Globus pallidus (tissue), 1 donor: ENCODE results near the gene HES5.

Experiments
- DNase-seq: peaks from one replicate; pipeline ENCODE4 v3.0.0-alpha.2; 2015; ENCODE audit warnings: low spot score

Gene HES5

DNA sequence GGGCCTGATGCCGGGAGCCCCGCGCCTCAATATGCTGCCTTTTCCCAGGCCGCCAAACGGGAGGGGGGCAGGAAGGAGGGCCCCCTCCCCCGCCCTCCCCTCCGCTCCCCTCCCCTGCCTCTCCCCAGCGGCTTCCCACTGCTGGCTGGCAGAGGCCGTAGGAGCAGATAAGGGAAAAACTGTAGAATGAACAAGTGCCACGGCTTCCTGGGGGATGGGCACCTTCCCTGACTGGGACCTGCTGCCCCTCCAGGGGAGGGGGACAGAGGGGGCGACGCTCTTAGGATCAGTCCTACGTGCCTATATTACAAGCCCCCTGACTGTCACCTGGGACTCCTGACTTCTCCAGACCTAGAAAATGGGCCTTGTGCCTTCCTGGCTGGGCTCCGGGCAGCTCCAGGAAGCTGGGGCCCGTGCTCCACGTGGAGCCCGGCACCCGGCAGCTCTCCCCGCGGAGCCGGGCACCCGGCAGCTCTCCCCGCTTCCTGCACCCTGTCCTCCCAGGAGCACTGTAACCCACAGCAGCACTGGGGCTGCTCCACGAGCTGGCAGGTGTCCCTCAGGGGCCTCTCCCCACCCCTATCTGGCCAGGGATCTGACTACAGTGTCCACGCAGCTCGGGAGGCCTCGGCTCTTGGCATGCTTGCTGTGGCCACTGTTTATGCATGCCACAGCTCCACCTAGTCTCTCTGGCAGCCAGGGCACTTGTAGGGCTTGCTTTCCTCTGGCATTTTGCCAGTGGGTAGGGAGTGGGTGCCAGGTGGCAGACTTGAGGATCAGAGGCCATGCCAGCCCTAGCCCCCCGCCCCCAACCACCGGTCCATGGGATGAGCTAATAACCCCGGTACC, 674 bp upstream of the HES5 start:
- no peak for DNase-seq

DNA sequence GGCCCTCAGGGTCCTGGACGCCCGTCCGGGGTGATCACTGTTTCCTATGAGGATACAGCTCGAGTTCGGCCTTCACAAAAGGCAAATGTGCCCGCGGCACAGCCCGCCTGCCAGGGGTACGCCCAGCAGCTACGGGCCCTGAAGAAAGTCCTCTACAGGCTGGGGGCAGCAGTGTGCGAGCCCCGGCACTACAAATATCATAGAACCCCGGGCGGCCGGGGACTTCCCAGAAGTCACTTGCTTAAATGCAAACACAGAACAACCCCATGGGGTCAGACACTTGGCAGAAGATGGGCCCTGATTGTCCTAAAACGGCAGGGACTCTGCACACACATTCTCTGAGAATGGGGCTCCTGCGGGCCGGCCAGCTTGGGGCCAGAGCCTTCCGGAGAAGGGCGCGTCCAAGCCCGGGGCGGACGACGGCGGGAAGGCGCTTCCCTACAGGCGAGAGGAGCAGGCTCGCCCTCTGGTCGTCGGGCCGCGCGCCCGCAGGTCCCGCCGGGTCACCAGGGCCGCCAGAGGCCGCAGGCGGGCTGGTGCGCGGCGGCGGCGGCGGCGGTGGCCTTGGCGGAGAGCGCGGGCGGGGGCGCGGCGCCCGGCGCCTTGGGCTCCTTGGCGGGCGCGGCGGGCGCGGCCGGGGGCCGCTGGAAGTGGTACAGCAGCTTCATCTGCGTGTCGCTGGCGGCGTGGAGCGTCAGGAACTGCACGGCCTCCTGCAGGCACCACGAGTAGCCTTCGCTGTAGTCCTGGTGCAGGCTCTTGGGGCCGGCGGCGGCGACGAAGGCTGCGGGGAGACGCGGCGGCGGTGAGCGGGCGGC, 888 bp downstream of the HES5 start:
- DNase-seq = no peak

DNA sequence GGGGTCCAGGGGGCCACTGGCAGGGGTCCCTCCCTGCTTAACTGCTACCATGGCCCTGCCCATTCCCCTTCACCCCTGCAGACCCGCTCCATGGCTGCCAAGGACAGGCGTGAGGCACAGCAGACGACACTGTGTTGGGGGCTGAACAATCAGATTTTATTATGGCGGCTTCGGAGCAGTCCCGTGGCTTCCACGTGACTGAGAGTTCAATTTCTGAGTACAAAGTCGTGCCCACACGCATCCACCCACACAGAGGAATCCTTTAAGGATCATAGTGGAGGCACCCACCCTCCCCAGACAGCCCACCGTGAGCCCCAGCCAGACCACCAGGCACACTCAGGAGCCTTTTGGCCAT, 1.5 kb downstream of the HES5 start:
- DNase-seq = no peak

DNA sequence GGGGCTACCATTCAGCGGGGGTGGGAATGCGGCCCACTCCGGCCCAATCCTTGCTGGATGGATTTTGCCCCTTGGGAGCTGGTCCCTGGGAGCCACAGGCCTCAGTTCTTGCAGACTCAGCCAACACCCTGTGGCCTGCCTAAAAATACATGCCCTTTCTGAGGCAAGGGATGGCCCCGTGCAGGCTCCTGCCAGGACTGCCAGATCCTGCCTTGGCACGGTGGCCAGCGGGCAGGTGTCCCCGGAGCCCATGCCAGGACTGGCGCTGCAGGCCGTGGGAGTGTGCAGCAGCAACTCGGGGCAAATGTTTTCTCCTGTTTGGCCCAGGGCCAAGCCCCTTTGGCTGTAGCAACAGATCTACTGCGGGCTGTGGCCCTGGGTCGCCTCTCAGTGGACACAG, 2.0 kb downstream of the HES5 start:
- no peak for DNase-seq

DNA sequence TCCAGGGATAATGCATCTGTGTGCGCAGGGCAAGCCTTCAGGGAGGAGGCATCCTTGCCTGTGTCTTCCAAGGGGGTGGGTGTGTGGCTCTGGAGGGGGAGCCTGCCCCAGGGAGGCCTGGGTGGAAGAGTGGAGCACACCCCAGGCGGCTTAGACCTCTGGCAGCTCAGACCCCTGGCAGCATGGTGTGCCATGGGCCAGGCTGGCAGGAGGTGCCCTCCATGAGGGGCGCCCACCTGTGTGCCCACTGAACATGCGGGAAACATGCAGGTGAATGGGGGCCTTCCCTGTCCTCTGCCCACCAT, 2.6 kb downstream of the HES5 start:
- DNase-seq = no peak

DNA sequence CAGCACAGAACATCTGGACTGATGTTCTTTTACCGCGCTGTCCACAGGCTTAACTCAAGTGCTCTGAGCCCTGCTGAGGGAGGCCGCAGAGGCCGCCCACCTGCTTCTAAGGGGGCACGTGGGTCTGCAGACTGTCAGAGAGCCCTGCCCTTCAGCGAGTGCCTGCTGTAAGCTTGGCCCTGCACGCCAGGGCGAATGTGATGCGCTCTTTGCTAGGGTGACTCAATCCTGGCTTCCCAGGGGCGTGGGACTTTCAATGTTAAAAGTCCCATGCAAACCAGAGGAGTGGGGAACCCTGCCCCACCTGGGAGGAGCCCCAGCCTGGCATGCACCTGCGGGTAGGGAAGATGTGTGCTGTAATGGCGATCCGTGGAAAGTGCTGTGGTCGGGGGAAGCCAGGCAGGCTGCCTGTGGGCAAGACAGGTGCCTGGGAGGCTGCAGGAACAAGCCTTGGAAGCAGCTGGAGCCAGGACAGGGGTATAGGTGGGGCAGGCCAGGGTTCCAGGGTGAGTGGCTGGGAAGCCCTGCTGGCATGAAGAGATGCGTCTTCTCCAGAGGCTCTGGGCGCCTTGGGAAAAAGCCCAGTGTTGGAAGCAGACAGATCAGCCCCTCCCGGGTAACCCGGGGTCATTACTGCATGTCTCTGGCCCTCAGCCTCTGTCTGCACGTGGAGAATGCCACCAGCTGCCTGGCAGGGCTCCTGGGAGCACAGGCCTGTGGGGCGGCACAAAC, 3.1 kb downstream of the HES5 start:
- DNase-seq = peak; percentile 80

DNA sequence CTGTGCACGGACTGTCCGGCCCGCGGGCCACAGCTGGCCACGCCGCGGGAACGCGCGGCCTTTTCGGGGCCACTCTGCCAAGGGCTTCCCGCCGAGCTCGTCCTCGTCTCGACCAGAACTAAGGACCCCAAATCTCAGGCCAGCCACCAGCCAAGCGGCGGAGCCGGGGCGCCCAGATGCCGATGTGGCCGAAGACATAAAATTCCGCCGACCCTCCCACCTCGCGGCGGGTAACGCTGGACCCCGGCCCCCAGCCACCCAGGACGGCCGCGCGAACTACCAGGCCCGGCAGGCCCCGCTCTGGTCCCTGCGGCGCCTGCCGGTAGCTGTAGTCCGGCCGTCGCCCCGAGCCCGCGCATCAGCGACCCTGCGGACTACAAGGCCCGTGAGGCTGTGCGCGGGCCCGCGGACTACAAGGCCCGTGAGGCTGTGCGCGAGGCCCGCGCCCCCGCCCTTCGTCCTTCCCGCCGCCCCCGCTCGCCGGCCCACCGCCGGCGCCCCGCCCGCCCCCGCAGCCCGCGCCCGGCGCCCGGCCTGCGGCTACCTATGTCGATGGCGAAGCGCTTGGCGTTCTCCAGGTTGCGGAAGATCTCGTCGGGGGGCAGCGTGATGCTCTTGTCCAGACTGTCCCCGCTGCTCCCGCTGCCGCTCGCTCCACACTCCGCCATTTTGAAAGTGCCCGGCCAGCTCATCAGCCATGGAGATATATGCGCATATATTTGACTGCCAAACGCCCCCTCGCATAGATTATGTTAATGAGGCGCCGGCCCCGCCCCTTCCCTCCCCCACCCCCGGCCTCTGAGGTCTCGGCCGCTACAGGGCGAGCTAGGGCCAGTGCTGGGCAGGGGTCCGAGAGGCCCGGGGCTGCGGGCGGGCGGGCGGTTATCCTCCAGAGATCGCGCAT, 3.9 kb downstream of the HES5 start, which contains the start of gene PANK4:
PANK4 (minus strand) TSS at position 677 of the 904 bp plus-strand sequence; CDS start at position 668, 9 bp downstream.
- DNase-seq = peak; percentile 94

DNA sequence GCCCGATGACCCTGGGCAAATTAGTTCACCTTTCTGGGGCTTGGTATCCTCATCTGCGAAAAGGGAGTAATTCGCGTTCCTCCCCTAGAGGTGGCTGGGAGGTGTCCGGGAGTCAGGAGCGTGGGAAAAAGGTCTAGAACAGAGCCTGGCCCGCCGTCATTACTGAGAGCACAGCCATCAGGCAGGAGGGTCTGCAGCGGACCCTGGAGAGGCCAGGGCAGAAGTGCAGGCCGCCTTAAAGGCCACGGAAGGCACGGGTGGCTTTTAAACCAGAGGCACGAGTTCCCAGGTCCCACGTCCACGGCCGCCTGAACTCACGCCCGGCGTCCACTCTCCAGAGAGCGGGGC, 4.5 kb downstream of the HES5 start:
- DNase-seq = no peak

DNA sequence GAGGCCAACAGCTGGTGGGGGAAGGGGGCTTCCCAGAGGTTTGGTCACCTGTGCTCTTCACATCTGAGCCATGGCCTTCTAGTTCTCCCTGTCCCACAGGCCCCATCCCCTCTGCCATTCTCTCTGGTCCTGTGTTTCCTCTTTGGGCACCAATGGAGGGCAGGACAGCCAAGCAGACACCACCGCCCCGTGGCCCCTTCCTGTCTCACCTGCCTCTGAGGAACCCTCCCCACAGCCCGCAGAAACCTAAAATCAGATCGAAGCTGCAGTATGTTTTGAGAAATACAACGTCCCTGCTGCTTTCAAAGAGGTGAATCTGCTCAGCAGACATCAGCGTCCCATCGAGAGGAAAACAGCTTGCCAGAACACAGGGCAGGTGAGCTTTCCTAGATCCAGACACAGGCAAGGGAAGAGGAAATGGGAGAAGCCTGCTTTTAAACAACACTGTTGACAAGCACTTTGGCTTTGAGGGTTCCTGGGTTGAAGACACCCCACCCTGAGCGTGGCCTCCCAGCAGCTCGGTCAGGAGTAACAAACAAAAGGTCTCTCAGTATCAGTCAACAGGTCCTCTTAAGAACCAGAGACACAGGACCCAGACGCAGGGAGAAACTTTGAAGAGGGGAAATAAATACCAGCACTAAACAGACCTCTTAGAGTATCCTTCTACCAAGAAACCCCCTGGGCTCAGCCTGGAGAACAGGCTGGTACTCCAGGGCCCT, 6.0 kb downstream of the HES5 start:
- no peak for DNase-seq

DNA sequence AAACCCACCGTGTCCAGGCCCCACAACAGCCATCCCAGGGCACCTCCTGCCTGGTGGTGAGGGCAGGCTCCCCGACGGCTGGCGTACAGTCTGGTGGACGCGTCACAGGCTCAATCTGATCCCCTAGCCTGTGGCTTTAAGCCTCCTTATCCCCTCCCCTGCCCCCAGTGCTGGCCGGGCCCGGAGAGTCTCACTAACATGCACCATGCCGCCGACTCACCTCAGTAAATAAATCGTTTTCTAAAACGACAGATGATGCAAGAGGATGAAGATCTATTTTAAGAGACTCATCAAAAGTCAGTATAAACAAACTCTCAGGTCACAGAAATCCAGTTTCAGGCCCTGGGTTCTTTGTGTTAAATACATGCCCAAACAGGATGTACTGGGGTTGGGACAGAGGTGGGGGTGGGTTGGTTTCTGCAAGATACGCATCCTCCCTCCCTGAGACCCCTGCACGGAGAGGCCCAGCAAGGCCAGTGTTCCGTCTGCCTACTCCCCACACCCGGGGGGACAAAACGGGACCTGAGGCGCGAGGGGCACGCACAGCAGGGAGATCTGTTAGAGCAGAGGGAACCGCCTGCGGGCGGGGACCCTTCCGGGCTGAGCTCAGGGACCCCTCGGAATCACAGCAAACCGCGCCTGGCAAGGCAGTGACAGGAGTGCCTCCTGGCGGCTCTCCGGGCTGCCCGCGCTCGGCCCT, 6.7 kb downstream of the HES5 start:
- DNase-seq = no peak

DNA sequence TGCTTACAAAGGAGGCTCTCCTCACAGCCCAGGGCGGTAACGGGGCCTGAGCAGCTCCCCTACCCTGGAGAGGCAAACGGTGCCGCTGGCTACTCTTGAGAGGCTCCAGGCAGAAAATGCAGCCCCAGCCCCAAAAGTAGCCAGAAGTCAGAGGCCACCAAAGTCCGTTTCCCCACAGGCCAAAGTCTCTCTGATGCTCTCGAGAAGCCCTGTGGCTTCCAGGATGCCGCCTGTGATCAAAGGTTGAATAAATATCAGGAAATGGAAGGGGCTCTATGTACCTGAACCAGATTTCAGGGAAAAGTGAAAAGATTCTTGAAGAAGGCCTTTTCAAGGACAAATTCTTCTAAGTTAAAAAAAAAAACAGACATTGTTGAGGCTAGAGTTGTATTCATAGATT, 7.8 kb downstream of the HES5 start:
- DNase-seq = no peak

DNA sequence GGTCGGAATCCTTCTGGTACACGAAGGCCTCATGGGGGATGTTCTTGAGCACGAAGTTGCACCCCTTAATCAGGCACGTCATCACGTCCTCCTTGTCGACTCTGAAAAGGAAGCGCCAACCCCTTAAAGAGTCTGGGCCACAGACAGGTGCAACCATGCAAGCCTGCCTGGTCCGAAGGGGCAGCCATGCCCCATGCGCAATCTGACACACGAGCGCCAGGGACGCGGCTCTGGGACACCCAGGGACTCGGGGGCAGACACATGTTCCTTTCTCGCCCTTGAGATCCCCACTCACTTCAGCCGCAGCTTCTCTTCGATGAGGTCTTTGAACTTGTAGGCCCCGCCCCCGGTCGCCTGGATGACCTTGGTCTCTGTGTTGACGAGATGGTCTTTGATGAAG, 9.3 kb downstream of the HES5 start:
- no peak for DNase-seq

DNA sequence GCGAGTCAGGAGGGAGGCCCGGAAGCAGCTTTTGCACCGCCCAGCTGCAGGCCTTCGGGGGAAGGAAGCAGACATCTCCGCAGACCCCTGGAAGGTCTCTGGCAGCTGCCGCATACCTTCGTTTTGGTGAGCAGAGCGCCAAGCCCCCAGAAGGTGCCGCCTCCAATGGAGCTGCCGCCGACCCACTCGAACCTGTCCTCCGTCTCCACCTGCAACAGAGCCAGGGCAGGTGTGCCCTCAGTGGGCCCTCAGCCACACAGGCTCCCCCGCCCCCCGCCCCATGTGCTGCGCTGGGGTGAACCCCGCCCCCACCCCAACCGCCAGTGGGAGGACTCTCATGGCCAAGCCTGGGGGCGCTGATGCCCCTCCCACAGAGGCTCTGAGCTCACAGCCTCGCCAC, 9.9 kb downstream of the HES5 start:
- DNase-seq = no peak

DNA sequence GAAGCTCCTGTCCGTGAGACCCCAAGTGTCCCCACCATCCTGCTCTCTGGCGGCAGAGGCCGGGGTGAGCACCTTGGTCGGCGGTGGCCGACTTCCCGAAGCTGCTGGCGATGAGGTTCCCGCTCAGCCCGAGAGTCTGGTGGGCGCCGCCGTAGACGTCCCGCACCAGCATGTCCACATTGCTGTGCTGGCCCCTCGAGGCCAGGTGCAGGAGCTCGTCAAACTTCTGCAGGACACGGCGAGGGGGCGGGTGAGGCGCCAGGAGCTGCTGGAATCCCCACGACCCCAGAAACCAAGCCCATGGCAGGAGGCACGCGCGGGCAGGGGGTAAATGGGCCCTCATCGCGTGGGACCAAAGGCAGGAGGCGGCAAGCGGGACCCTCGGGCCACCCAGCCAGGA, 10.3 kb downstream of the HES5 start:
- no peak for DNase-seq

DNA sequence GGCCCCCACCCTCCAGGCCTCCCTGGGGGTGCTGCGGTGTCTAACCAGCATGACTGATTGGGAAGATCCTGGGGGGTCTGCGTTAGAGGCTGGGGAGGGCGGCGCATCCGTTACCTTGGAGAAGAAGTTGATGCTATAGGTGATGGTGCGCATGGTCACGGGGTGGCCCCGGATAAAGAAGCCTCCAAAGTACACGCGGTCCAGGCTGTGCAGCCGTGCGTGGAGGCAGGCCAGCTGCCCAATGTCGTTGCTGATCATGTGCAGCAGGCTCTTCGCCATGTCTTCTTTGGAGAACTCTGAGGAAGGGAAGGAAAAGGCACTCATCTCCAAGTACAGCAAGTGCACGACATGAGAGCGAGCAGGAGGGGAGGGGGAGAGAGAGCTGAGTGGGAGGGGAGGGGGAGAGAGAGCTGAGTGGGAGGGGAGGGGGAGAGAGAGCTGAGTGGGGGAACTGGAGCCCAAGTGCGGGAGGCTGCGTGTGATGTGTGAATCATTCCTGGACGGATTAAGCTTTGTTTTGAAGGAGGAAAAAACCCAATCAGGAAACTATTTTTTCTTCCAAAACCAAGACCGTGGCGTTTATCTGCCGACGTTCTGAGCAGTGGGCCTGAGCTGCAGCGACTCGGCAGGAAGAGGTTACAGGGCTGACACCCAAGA, 10.9 kb downstream of the HES5 start:
- DNase-seq = no peak

DNA sequence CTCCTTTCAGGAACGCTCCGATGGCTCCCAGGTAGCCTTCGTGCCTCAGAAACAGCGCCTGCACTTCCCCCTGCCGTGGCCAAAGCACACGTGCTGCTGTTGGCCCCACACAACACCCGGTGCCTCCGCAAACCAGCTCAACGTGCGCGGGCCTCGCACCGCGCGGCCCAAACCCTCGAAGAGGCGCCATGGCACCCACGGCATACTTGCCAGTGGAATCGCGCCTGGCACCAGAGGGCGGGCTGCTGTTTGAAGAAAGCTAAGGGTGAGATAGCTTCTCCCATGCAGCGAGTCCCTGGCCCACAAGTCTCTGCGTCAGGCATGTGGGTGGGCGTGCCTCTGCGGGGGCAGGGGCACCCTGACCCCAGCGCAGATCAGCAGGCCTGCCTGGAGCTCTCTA, 11.5 kb downstream of the HES5 start:
- DNase-seq = no peak

DNA sequence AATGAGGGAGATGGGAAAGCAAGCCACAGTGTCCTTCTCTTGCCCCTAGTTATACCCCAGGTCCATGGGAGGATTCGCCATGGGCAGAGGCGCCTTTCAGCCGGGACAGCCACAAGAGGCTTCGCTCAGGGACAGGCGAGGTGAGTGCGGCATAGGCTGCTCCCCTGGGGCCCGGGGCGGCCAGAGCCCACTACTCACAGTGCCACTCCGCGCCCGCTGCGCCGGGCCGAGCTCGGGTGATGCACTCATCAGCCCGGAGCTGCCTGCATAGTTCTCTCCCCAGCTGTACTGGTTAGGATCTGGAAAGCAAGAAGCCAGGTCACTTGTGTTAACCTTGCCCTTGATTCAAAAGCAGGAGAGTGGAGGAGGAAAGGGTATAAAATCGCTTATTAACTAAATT, 12.1 kb downstream of the HES5 start:
- no peak for DNase-seq

DNA sequence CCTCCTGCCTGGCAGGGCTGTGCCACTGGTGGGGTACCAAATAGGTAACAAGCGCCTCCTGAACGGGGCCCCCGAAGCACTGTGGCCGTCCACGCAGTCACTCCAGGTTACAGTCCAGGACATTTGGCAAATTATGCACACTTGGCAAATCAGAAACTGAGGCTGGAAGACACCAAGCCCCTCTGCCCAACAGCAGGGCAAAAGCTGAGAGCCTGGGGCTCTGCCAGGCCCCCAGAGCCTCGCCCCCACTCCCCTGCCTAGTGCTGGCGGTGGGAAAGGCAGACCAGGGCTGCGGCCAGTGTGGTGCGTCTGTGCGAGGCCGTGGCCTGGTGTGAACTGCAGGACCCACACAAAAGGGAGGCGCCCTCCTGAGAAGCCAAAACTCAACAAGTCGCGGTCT, 13.1 kb downstream of the HES5 start:
- DNase-seq = no peak

DNA sequence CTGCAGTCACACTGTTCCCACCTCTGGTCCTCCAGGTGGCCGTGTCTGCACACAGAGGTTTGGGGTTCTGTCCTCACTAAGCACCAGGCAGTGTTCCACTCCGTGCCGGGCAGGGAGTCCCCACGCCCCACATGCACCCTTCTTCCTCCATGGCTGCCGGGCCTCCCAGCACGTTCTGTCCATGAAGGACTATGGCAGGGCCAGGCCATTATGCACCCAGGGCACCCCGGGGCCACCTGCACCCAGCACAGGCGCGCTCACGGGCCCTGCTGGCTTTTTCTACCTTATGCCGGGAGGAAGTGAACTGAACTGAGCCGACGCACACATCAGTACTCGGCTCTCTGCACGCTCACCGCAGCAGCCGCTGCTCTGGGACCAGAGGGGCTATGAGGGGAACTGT, 13.9 kb downstream of the HES5 start:
- DNase-seq = no peak

DNA sequence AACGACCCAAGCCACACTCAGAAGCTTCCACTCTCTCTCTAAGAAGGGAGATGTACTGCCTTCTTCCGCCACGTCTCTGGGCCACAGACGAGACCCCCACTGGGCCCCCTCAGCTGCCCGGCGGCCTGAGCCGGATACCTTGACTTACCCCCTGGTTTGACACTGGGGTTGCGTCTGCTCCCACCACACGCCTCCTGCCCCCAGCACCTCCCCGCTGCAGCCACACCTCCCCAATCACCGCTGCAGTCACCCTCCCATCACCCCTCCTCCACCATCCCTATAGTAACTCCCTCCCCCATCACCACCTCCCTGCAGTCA, 14.3 kb downstream of the HES5 start:
- DNase-seq = no peak
